GM12891 (cell line): Measurements from ENCODE around the gene DHRSX.

Experiments
- POLR2A ChIP-seq: IDR thresholded peaks from 2 replicates; pipeline ENCODE4 v1.6.1; 2011; ENCODE audit warnings: low read depth, low read length, control low read depth
- POLR2AphosphoS5 ChIP-seq: IDR thresholded peaks from 2 replicates; pipeline ENCODE4 v1.6.1; 2011; ENCODE audit warnings: low read depth, low read length, control low read depth
- SPI1 ChIP-seq: IDR thresholded peaks from 2 replicates; pipeline ENCODE4 v1.6.1; 2011; ENCODE audit warnings: low read depth, low read length, control low read depth
- TAF1 ChIP-seq: IDR thresholded peaks from 2 replicates; pipeline ENCODE4 v1.6.1; 2011; ENCODE audit warnings: low read depth, low read length, control low read depth

- TF ChIP-seq SPI1: no peak
- TF ChIP-seq POLR2AphosphoS5: no peak
- TF ChIP-seq TAF1: no peak
- TF ChIP-seq POLR2A: no peak
Measured at GRCh38 chrX:2402361-2402690, 98.5 kb downstream of the DHRSX start.
